ENCODE data around the gene CDC16.

Gene CDC16

GRCh38 chr13:114303700-114304327, 69.1 kb downstream of the CDC16 start:
- TF ChIP-seq ZFX (IDR thresholded peaks at IDR 0.05) (no peak), CTCF (conservative IDR thresholded peaks at IDR 0.05) (no peak)
- no peak overlapping the region for H3K27ac ChIP-seq

- TF ChIP-seq ZFX (IDR thresholded peaks at IDR 0.05) (no peak), CTCF (conservative IDR thresholded peaks at IDR 0.05) (no peak)
- no peak overlapping the region for H3K27ac ChIP-seq
These were observed 69.8 kb downstream of the CDC16 start for GRCh38 chr13:114304346-114305034.

- no peak for TF ChIP-seq CTCF (conservative IDR thresholded peaks at IDR 0.05)
- TF ChIP-seq ZFX (IDR thresholded peaks at IDR 0.05) = no peak
- no peak overlapping the region for H3K27ac ChIP-seq
These were observed 74.4 kb downstream of the CDC16 start for GRCh38 chr13:114309086-114309485.

- TF ChIP-seq CTCF (conservative IDR thresholded peaks at IDR 0.05) = no peak
- TF ChIP-seq ZFX (IDR thresholded peaks at IDR 0.05) = no peak
- no peak overlapping the region for H3K27ac ChIP-seq
These were observed 75.2 kb downstream of the CDC16 start for GRCh38 chr13:114309806-114310410.

- no peak overlapping the region for H3K27ac ChIP-seq
- TF ChIP-seq ZFX (IDR thresholded peaks at IDR 0.05) (no peak), CTCF (conservative IDR thresholded peaks at IDR 0.05) (no peak)
These were observed 76.3 kb downstream of the CDC16 start for GRCh38 chr13:114310956-114311355.

GRCh38 chr13:114311387-114311786, 76.7 kb downstream of the CDC16 start:
- no peak overlapping the region for H3K27ac ChIP-seq

More at GRCh38 chr13:114311387-114311786, 76.7 kb downstream of the CDC16 start:
- TF ChIP-seq ZFX (IDR thresholded peaks at IDR 0.05) (no peak), CTCF (conservative IDR thresholded peaks at IDR 0.05) (no peak)
